Naive thymus-derived CD8-positive, alpha-beta T cell (primary cell): ENCODE results near the gene BROX. TPM values are rescaled to one million over a fixed set of nuclear protein-coding genes. Genes with fewer than 3 reads are reported as not detected.
A peak's percentile ranks its signal among the peaks of the same experiment; 100 is the strongest.
"Not testable (repeated sequence)": the region's sequence is repeated elsewhere in the genome, so short reads cannot be mapped to it uniquely, and the experiment has no call there.

Source experiments
- ATAC-seq, 2 donors: fragments of 150-1000 bp; cut with Tn5 transposase in 1 of 2; sonication (Bioruptor Pico), chemical (Tn5 transposase) in 1 of 2; 1 replicate in 1 of 2; 2 replicates in 1 of 2; pipeline ENCODE4 v1.10.0; 2021; ENCODE audit warnings: mild to moderate bottlenecking in 2 of 2, moderate library complexity in 2 of 2
- POLR2A ChIA-PET: fragments of 350-600 bp; sonication (Branson Sonifier 250); formaldehyde crosslinking; loops from one replicate; lab custom pipeline; 2021; ENCODE audit warnings: antibody characterized with exemption; lab: Charles Lee
- DNase-seq, 10 donors: peaks; one replicate each; pipeline versions ENCODE4 v3.0.0 to v3.0.0-alpha.2; 2020 to 2022
- H3K27ac Mint-ChIP-seq, 10 donors: one replicate each; pipeline ENCODE4 v1.8.0; 2020 to 2022; ENCODE audit warnings: mild to moderate bottlenecking in 10 of 10, mixed read lengths in 10 of 10, moderate library complexity in 4 of 10, inconsistent platforms in 1 of 10
- H3K27me3 Mint-ChIP-seq, 5 donors: one replicate each; pipeline ENCODE4 v1.8.0; 2021 to 2022; ENCODE audit warnings: mixed read lengths in 5 of 5
- H3K36me3 Mint-ChIP-seq, 3 donors: one replicate each; pipeline ENCODE4 v1.8.0; 2020 to 2022; ENCODE audit warnings: mixed read lengths in 3 of 3, mild to moderate bottlenecking in 2 of 3, inconsistent platforms in 1 of 3
- H3K4me1 Mint-ChIP-seq, 4 donors: one replicate each; pipeline ENCODE4 v1.8.0; 2021 to 2022; ENCODE audit warnings: mixed read lengths in 4 of 4
- H3K4me3 Mint-ChIP-seq, 10 donors: one replicate each; pipeline ENCODE4 v1.8.0; 2020 to 2022; ENCODE audit warnings: mild to moderate bottlenecking in 10 of 10, mixed read lengths in 10 of 10, moderate library complexity in 6 of 10, inconsistent platforms in 1 of 10
- H3K9me3 Mint-ChIP-seq, 9 donors: one replicate each; pipeline ENCODE4 v1.8.0; 2020 to 2022; ENCODE audit warnings: mixed read lengths in 9 of 9, mild to moderate bottlenecking in 3 of 9, inconsistent platforms in 1 of 9, moderate library complexity in 1 of 9
- polyA plus RNA-seq, 3 donors: library from polyadenylated mRNA; unstranded; fragments of 300-500 nt; fragmentation: Illumina TruSeq; gene quantifications; one replicate each; pipeline ENCODE4 v1.2.3, GENCODE V29; 2021
- total RNA-seq, 8 experiments: library from RNA in 2 of 8; stranded (reverse) in 2 of 8; gene quantifications; one replicate each; pipeline ENCODE4 v1.2.3 and lab custom pipeline; 2021 to 2026

BROX gene
- total and polyA plus RNA-seq, 5 experiments from 2014 or later = 8.6 to 53.3 (median 10.2) TPM

DNA sequence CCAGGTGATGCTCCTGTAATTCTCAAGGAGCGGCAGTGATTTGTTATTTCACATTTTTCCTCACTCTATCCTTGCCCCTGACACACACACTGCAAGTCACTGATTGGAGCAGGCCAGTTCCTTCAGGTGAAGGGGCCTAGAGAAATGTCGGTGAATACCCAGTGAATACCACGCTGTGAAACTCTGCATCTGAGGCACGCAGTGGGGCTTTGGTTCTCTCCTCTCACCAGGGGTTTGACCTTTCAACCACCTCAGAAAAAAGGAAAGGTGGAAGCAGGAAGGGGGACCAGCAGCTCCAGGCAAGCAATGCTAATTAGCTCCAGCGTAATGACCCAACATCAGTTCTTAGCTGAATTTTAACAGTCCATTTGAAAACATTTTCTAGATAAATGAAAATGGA is 24.1 kb downstream of the BROX start:
- H3K9me3 Mint-ChIP-seq = no peaks in the 10 kb centered on the region
- no peaks in the 10 kb centered on the region for H3K27me3 Mint-ChIP-seq

DNA sequence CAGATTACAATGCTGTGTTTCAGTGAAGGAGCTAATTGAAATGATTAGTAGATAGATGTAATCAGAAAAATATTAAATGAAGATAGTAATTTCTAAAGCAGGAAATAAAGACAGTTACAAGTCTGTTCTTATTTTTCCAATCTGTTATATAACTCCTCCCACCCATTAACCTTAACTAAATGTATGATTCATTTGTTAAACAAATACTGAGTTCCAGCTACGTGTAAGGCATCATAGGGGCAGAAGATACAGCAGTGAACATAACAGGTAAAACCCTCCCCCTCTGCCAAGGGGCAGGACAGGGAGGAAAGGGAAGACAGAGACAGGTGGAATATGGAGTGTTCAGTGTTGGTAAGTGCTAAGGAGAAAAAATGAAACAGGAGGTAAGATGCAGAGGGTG is 24.6 kb downstream of the BROX start, which contains the start of gene FAM177B:
Gene FAM177B (plus strand): TSS at position 231 of the 400 bp plus-strand sequence. CDS start 9,344 bp downstream, outside the sequence.
- no peak for ATAC-seq
- Mint-ChIP-seq H3K27me3 (no peaks in the 10 kb centered on the region), H3K27ac (no peak within 1 kb of the TSS), H3K4me1 (peaks cover 0 to 22% (median 0%) of the 10 kb centered on the region in 4 donors), H3K9me3 (no peaks in the 10 kb centered on the region), H3K36me3 (peaks cover 0 to 32% (median 6%) of the 10 kb centered on the region in 3 donors), H3K4me3 (no peak within 1 kb of the TSS)
- POLR2A ChIA-PET = no interaction called here
- DNase-seq = no peak

More for the DNA sequence above, 24.1 kb downstream of the BROX start:
- POLR2A ChIA-PET = no interaction called here
- peaks cover 0 to 37% (median 8%) of the 10 kb centered on the region in 3 donors for H3K36me3 Mint-ChIP-seq
- DNase-seq = no peak
- H3K4me3 Mint-ChIP-seq = no peak overlapping the region
- no peak overlapping the region for H3K27ac Mint-ChIP-seq
- no peak for ATAC-seq
- peaks cover 0 to 23% (median 0%) of the 10 kb centered on the region in 4 donors for H3K4me1 Mint-ChIP-seq

DNA sequence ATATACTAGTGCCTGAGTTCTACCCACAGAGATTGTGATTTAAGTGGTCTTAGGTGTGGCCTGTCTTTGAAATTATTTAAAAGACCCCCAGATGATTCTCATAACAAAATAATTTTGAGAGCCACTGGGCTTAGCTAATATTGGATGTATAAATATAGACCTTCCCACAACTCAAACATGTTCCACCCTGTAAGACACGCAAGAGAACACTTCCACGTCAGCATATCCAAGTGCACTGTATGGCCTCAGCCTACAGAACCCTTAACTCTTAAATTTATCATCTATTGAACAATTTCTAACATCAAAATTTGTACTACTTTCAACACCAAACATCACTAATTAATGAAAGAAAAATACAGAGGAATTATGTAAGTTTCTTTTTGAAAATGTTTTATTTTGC is 27.1 kb downstream of the BROX start:
- no peaks in the 10 kb centered on the region for H3K9me3 Mint-ChIP-seq
- peaks cover 0 to 11% (median 0%) of the 10 kb centered on the region in 4 donors for H3K4me1 Mint-ChIP-seq
- POLR2A ChIA-PET = interaction anchor here (0.6 to 1.2 kb wide), 2 partner anchors 11 to 35 kb away, joined by 3 read pairs; no protein-coding TSS in a partner anchor
- peak overlapping the region in 1 of 10 donors; percentile 35 for H3K27ac Mint-ChIP-seq
- H3K4me3 Mint-ChIP-seq = no peak overlapping the region
- ATAC-seq = no peak
- H3K27me3 Mint-ChIP-seq = no peaks in the 10 kb centered on the region
- H3K36me3 Mint-ChIP-seq = peaks cover 0 to 11% (median 0%) of the 10 kb centered on the region in 3 donors
- DNase-seq = no peak

DNA sequence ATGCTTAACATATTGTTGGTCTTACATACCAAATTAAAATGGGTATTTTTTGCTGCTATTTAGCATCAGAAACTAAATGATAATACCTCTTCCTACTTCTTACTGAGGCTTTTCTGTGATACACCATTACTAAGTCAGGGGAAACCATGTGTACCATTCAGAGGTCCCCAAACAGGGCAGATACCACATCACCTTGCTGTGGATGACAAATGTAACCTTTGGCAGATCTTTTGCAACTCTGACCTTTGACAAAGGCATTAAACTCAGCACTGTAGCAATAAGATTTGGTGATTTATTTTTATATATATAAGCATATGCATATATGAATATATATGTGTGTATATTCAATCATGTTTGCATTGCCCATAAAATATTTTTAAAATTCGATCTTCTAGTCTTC is 27.6 kb downstream of the BROX start:
- POLR2A ChIA-PET = interaction anchor here (1.2 kb wide), 1 partner anchor 11 kb away, joined by 3 read pairs; no protein-coding TSS in a partner anchor
- DNase-seq (no peak), ATAC-seq (no peak)
- peaks cover 0 to 6% (median 0%) of the 10 kb centered on the region in 3 donors for H3K36me3 Mint-ChIP-seq
- H3K9me3 Mint-ChIP-seq = no peaks in the 10 kb centered on the region
- peak overlapping the region in 1 of 10 donors; percentile 7 for H3K4me3 Mint-ChIP-seq
- peak overlapping the region in 2 of 10 donors; percentile 8 to 57 for H3K27ac Mint-ChIP-seq
- no peaks in the 10 kb centered on the region for H3K27me3 Mint-ChIP-seq
- peaks cover 0 to 9% (median 0%) of the 10 kb centered on the region in 4 donors for H3K4me1 Mint-ChIP-seq

DNA sequence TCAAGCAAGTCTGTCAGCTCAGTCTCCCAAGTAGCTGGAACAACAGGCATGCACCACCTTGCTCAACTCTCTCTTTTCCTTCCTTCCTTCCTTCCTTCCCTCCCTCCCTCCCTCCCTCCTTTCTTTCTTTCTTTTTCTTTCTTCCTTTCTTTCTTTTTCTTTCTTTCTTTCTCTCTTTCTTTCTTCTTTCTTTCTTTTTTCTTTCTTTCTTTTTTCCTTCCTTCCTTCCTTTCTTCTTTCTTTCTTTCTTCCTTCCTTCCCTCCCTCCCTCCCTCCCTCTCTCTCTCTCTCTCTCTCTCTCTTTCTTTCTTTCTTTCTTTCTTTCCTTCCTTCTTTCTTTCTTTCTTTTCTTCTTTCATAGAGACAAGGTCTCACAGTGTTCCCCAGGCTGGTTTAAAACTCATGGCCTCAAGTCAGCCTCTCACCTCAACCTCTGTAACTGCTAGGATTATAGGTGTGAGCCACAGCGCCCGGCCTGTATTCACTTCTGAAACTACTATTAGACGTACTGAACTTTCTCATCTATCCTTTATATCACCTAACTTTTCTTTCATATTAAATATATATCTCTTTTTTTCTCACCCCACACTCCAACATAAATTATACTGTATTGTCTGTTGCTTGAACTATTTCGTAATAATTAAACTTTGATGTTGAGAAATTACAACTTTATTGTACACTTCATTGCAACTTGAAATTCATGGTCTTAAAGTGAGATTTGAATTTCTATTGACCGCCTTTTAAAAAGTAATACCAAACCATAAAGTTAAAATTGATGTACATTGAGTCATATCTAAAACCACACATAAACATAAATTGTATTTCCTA is 29.5 kb downstream of the BROX start:
- H3K4me3 Mint-ChIP-seq, H3K9me3 Mint-ChIP-seq, H3K36me3 Mint-ChIP-seq, ATAC-seq, H3K27me3 Mint-ChIP-seq, POLR2A ChIA-PET, DNase-seq, H3K4me1 Mint-ChIP-seq: not testable (repeated sequence)
- H3K27ac Mint-ChIP-seq = peak overlapping the region in 4 of 10 donors; percentile 36 to 75 (median 50)

DNA sequence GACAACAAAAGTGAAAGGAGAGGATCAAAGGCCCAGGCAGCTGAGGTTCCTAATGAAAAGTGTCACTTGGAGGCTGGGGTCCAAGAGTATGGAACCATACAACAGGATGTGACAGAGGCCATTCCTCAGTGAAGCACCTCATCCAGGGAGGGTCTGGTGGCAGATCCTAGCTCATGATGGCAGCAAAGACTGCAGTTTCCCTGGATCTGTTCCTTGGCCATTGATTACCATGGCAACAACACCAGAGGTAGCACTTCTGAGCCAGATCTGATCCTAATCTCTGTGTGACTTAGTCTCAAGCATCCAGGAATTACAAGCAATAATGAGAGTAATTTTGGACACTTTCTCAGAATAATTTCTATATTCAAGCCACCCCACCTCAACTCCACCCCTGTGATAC is 37.6 kb downstream of the BROX start:
- Mint-ChIP-seq H3K4me3 (no peak overlapping the region), H3K36me3 (no peaks in the 10 kb centered on the region), H3K4me1 (peaks cover 0 to 39% (median 0%) of the 10 kb centered on the region in 4 donors), H3K9me3 (no peaks in the 10 kb centered on the region), H3K27ac (peak overlapping the region in 1 of 10 donors; percentile 2), H3K27me3 (peaks cover 0 to 5% (median 0%) of the 10 kb centered on the region in 5 donors)
- POLR2A ChIA-PET = no interaction called here
- DNase-seq = no peak
- no peak for ATAC-seq

DNA sequence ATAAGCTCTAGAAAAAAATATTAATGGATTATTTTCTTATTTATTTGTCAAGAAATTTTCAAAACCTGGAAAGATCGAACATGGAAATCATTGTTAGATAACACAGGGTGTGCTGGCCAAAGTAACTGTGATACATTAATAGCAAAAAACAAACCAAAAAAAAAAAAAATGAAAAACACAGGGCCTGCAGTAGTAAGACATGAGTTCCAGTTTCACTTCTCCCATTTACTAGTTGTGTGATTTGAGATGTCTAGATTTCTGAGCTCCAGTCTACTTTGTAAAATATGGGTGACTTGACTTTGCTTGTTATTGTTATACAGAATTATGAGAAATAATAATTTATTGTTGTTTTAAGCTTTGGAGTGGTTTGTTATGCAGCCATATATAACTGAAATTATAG is 38.3 kb downstream of the BROX start:
- no peaks in the 10 kb centered on the region for H3K36me3 Mint-ChIP-seq
- POLR2A ChIA-PET = interaction anchor here (0.8 kb wide), 1 partner anchor 11 kb away, joined by 3 read pairs; no protein-coding TSS in a partner anchor
- no peak for DNase-seq
- H3K27me3 Mint-ChIP-seq = peaks cover 0 to 5% (median 0%) of the 10 kb centered on the region in 5 donors
- no peak for ATAC-seq
- H3K4me1 Mint-ChIP-seq = peaks cover 0 to 41% (median 0%) of the 10 kb centered on the region in 4 donors
- H3K4me3 Mint-ChIP-seq = no peak overlapping the region
- no peaks in the 10 kb centered on the region for H3K9me3 Mint-ChIP-seq
- peak overlapping the region in 1 of 10 donors; percentile 69 for H3K27ac Mint-ChIP-seq

DNA sequence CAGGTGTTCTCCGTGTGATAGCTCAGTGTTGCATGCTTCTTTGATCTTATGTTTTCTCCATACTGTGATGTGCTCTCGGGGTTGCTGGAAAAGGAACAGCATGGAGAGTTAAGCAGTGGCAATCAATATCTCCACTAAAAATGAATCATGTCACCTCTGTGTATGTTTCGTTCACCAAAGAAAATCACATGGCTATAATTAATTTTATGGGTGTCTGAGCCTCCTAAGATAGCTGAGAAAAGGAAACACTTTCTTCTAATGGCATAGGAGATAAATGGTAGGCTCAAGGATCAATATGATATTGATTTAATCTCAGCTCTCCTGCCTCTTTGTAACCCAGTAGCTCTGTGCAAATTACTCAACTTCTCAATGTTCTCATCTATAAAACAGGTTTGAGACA is 38.9 kb downstream of the BROX start:
- DNase-seq = no peak
- no peaks in the 10 kb centered on the region for H3K9me3 Mint-ChIP-seq
- H3K36me3 Mint-ChIP-seq = no peaks in the 10 kb centered on the region
- POLR2A ChIA-PET = interaction anchor here (0.8 kb wide), 1 partner anchor 12 kb away, joined by 3 read pairs; no protein-coding TSS in a partner anchor
- H3K27ac Mint-ChIP-seq = peak overlapping the region in 1 of 10 donors; percentile 69
- H3K27me3 Mint-ChIP-seq = peaks cover 0 to 5% (median 2%) of the 10 kb centered on the region in 5 donors
- no peak overlapping the region for H3K4me3 Mint-ChIP-seq
- no peak for ATAC-seq
- H3K4me1 Mint-ChIP-seq = peaks cover 0 to 41% (median 0%) of the 10 kb centered on the region in 4 donors

DNA sequence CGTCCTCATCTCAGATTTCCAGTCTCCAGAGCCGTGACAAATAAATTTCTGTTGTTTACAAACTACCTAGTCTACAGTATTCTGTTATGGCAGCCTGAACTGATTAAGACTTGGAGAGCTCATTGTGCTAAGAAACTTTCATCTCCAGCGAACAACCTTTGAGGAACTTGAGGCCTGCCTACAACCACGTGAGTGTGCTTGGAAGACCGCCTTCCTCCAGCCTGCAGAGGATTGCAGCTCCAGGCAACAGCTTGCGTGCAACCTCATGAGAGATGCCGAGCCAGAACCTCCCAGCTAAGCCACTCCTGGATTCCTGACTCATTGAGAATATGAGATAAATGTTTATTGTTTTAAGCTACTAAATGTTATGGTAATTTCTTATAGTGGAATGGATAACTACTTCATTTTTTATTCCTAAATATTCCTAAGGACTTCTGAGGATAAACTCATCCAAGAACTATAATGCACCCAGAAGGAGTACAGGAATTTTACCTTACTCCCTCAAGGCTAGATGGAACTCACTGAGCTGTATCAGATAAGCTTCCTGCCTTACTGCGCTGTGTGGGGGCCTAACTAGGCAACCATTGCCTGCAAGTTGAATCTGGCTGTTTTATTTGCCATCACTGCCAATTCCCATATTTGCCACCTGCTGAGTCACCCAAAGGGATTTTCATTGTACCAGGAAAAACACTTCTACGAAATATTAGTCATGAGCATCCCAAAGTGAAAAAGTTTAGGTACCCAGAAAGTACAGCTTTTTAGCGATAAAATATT is 42.2 kb downstream of the BROX start:
- Mint-ChIP-seq H3K27me3 (peaks cover 0 to 9% (median 0%) of the 10 kb centered on the region in 5 donors), H3K27ac (no peak overlapping the region), H3K9me3 (no peaks in the 10 kb centered on the region), H3K36me3 (no peaks in the 10 kb centered on the region), H3K4me3 (no peak overlapping the region), H3K4me1 (peaks cover 0 to 40% (median 0%) of the 10 kb centered on the region in 4 donors)
- DNase-seq = no peak
- POLR2A ChIA-PET = no interaction called here
- ATAC-seq = no peak

DNA sequence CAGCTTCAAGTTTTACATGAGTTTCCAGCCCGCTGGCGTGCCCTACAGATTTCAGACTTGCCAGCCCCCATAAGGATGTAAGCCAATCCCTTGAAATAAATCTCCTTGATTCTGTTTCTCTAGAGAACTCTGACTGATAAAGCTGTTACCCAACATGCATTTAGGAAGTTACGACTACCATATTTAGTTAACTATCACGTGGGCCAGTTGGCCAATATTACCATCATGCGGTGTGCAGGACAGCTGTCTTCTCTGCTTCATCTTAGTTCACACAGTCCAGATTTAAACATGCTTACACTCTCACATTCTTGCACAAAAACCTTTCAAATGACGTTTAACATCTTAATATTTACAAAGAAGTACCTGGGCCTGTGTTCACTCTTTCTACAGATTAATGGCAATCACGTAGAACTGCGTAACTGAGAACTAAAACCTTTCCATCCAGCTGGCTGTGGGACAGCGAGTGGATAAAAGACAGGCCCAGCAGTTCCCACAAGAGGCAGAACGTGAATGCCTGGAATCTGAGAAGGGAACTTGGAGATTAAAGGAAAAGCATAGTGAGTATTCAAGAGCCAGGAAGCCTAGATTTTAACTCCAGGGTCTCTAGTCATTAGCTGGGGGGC is 45.4 kb downstream of the BROX start:
- POLR2A ChIA-PET = no interaction called here
- peaks cover 0 to 16% (median 0%) of the 10 kb centered on the region in 4 donors for H3K4me1 Mint-ChIP-seq
- DNase-seq (no peak), ATAC-seq (no peak)
- peaks cover 2 to 9% (median 4%) of the 10 kb centered on the region in 5 donors for H3K27me3 Mint-ChIP-seq
- no peak overlapping the region for H3K4me3 Mint-ChIP-seq
- H3K9me3 Mint-ChIP-seq = peaks cover 0 to 3% (median 0%) of the 10 kb centered on the region in 9 donors
- no peak overlapping the region for H3K27ac Mint-ChIP-seq
- H3K36me3 Mint-ChIP-seq = no peaks in the 10 kb centered on the region

DNA sequence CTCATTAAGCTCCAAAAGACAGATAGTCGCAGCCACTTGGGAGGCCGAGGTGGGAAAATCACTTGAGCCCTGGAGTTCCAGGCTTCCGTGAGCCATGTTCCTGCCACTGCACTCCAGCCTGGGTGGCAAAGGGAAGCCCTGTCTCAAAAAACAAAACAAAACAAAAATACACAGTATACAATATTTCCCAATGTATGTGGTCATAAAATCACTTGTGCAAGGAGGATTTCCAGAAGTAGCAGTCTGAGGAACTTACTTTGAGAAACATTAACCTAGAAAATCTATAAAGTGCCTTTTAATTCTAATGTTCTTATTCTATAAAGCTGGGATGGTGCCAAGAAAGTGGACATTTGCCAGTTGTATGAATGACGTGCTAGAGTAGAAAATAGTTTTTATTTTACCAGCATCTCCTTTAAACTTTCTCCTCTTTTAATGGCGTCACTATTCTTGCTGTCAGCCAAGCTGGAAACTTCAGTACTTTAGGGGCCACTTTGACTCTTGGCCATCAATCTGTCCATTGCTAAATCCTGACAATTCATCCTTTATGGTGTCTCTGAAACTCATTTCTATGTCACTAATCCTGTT is 47.2 kb downstream of the BROX start:
- ATAC-seq (no peak), DNase-seq (no peak)
- Mint-ChIP-seq H3K27me3 (peaks cover 2 to 9% (median 4%) of the 10 kb centered on the region in 5 donors), H3K4me1 (peaks cover 0 to 7% (median 0%) of the 10 kb centered on the region in 4 donors), H3K9me3 (peaks cover 0 to 7% (median 2%) of the 10 kb centered on the region in 9 donors), H3K36me3 (no peaks in the 10 kb centered on the region), H3K27ac (peak overlapping the region in 1 of 10 donors; percentile 7), H3K4me3 (no peak overlapping the region)
- POLR2A ChIA-PET = no interaction called here

DNA sequence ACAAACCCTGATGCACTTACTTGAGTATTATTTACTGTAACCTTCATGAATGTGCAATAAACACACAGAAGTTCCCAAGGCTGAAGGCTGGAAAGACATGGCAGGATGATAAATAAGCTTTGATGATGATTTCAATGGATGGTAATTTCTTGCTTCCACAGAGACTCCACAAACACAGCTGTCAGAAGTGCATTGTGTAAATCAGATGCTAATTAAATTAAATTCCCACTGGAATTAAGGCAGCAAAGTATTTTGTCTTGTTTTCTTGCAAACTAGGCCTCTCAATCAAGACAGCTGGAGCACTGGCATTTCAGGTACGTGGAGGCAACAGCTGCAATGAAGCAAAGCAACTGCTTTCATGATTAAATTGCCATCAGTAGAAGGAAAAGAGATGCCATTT is 48.7 kb downstream of the BROX start:
- POLR2A ChIA-PET = no interaction called here
- peaks cover 2 to 7% (median 4%) of the 10 kb centered on the region in 5 donors for H3K27me3 Mint-ChIP-seq
- H3K4me3 Mint-ChIP-seq = no peak overlapping the region
- H3K36me3 Mint-ChIP-seq = peaks cover 0 to 2% (median 0%) of the 10 kb centered on the region in 3 donors
- peaks cover 0 to 7% (median 2%) of the 10 kb centered on the region in 9 donors for H3K9me3 Mint-ChIP-seq
- DNase-seq (no peak), ATAC-seq (no peak)
- H3K4me1 Mint-ChIP-seq = no peaks in the 10 kb centered on the region
- no peak overlapping the region for H3K27ac Mint-ChIP-seq
